Activated CD4-positive, alpha-beta T cell treated with anti-CD3 and anti-CD28 coated beads, Interleukin-2, amount 50 U/mL, for 4 hours (primary cell): ENCODE measurements around the gene NRTN.
"Not testable (repeated sequence)": the region's sequence is repeated elsewhere in the genome, so short reads cannot be mapped to it uniquely, and the experiment has no call there.

Experiments used
- DNase-seq, 2 experiments: peaks; one replicate each; pipeline ENCODE4 v3.0.0-alpha.2; 2020

The NRTN gene

GRCh38 chr19:5804516-5805461, at the start of gene NRTN:
Gene NRTN (plus strand): TSS chr19:5805067. CDS start chr19:5824166, 19,099 bp downstream.
- DNase-seq, result peak; percentile 31 to 54

- DNase-seq, result no peak
Measured at GRCh38 chr19:5762608-5763217, 42.2 kb upstream of the NRTN start.

- no peak for DNase-seq
Measured at GRCh38 chr19:5765220-5765619, 39.6 kb upstream of the NRTN start.

GRCh38 chr19:5767949-5768348, 36.9 kb upstream of the NRTN start:
- no peak for DNase-seq

- DNase-seq, result no peak
Measured at GRCh38 chr19:5772416-5772815, 32.5 kb upstream of the NRTN start.

- no peak for DNase-seq
Measured at GRCh38 chr19:5773276-5773675, 31.6 kb upstream of the NRTN start.

- no peak for DNase-seq
Measured at GRCh38 chr19:5774921-5775320, 29.9 kb upstream of the NRTN start.

GRCh38 chr19:5775668-5776309, 29.1 kb upstream of the NRTN start:
- no peak for DNase-seq

GRCh38 chr19:5778402-5778801, 26.5 kb upstream of the NRTN start:
- DNase-seq, result no peak

GRCh38 chr19:5780916-5781315, 24.0 kb upstream of the NRTN start:
- not testable (repeated sequence) for DNase-seq

- no peak for DNase-seq
Measured at GRCh38 chr19:5782322-5782721, 22.5 kb upstream of the NRTN start.

- DNase-seq, result no peak
Measured at GRCh38 chr19:5782945-5783919, 21.6 kb upstream of the NRTN start.

GRCh38 chr19:5784581-5785147, 20.2 kb upstream of the NRTN start, which contains the start of gene PRR22:
Gene PRR22 (minus strand): TSS chr19:5784746. CDS start chr19:5784660, 86 bp downstream.
- no peak for DNase-seq

GRCh38 chr19:5785423-5785822, 19.4 kb upstream of the NRTN start:
- no peak for DNase-seq

GRCh38 chr19:5786593-5787408, 18.1 kb upstream of the NRTN start:
- DNase-seq, result no peak

- no peak for DNase-seq
Measured at GRCh38 chr19:5787409-5788182, 17.3 kb upstream of the NRTN start.

- DNase-seq, result no peak
Measured at GRCh38 chr19:5788422-5788821, 16.4 kb upstream of the NRTN start.

- no peak for DNase-seq
Measured at GRCh38 chr19:5789351-5789761, 15.5 kb upstream of the NRTN start.

- DNase-seq, result no peak
Measured at GRCh38 chr19:5789886-5790558, 14.8 kb upstream of the NRTN start.
